HepG2 (cell line): ENCODE data around the gene ZNF584. TPM values are rescaled to one million over a fixed set of nuclear protein-coding genes. Genes with fewer than 3 reads are reported as not detected.

Experiments
- ARID2 ChIP-seq: sonication (generic); formaldehyde crosslinking; IDR thresholded peaks from 2 replicates; pipeline ENCODE4 v1.8.1; 2022; ENCODE audit warnings: mild to moderate bottlenecking, missing genetic modification reagents, borderline replicate concordance
- ATF7 ChIP-seq, 2 experiments: fragments of 450-650 bp in 1 of 2; sonication (generic) in 1 of 2; formaldehyde crosslinking in 1 of 2; IDR thresholded peaks; 2 replicates each; pipeline versions ENCODE4 v1.4.0 to v1.6.1; 2016 to 2020; ENCODE audit warnings: antibody characterized with exemption in 1 of 2, mild to moderate bottlenecking in 1 of 2, missing genetic modification reagents in 1 of 2
- BCL6 ChIP-seq: IDR thresholded peaks from 2 replicates; pipeline ENCODE4 v1.6.1; 2016; ENCODE audit warnings: missing genetic modification reagents, missing compliant biosample characterization
- DMAP1 ChIP-seq: IDR thresholded peaks from 2 replicates; pipeline ENCODE4 v1.6.1; 2016
- HOXA5 ChIP-seq: sonication (generic); formaldehyde crosslinking; IDR thresholded peaks from 2 replicates; pipeline ENCODE4 v1.4.0; 2020; ENCODE audit warnings: missing genetic modification reagents
- KDM4B ChIP-seq: sonication (generic); formaldehyde crosslinking; IDR thresholded peaks from 2 replicates; pipeline ENCODE4 v1.4.0; 2020; ENCODE audit warnings: missing genetic modification reagents
- MED8 ChIP-seq: sonication (generic); formaldehyde crosslinking; IDR thresholded peaks from 2 replicates; pipeline ENCODE4 v1.8.1; 2023; ENCODE audit warnings: mild to moderate bottlenecking, missing genetic modification reagents; ENCODE audit not compliant: insufficient replicate concordance
- NFYC ChIP-seq: IDR thresholded peaks from 2 replicates; pipeline ENCODE4 v1.6.1; 2016; ENCODE audit warnings: missing genetic modification reagents, missing compliant biosample characterization
- NONO ChIP-seq, 2 experiments: fragments of 450-650 bp in 1 of 2; sonication (generic) in 1 of 2; formaldehyde crosslinking in 1 of 2; IDR thresholded peaks in 1 of 2; conservative IDR thresholded peaks in 1 of 2; 2 replicates each; pipeline versions ENCODE4 v1.6.1 to v1.8.0; 2017 to 2022; ENCODE audit warnings: mild to moderate bottlenecking in 1 of 2, missing genetic modification reagents in 1 of 2, moderate library complexity in 1 of 2
- POLR2AphosphoS5 ChIP-seq: IDR thresholded peaks from 2 replicates; pipeline ENCODE4 v1.6.1; 2012; ENCODE audit warnings: low read depth, low read length
- REPIN1 ChIP-seq: sonication (generic); formaldehyde crosslinking; IDR thresholded peaks from 2 replicates; pipeline ENCODE4 v1.8.0; 2022; ENCODE audit warnings: missing genetic modification reagents, low read depth, mild to moderate bottlenecking, borderline replicate concordance
- XRCC5 ChIP-seq: fragments of 200-400 bp; formaldehyde crosslinking; optimal IDR thresholded peaks from 2 replicates; pipeline ENCODE3; 2017; ENCODE audit warnings: mild to moderate bottlenecking, low read length
- ZC3H13 ChIP-seq: sonication (generic); formaldehyde crosslinking; IDR thresholded peaks from 2 replicates; pipeline ENCODE4 v1.8.1; 2023; ENCODE audit warnings: mild to moderate bottlenecking, missing genetic modification reagents, moderate library complexity
- ZNF326 ChIP-seq: sonication (generic); formaldehyde crosslinking; IDR thresholded peaks from 2 replicates; pipeline ENCODE4 v1.4.0; 2020; ENCODE audit warnings: missing genetic modification reagents, borderline replicate concordance
- ZSCAN22 ChIP-seq: sonication (generic); formaldehyde crosslinking; IDR thresholded peaks from 2 replicates; pipeline ENCODE4 v1.4.0; 2020; ENCODE audit warnings: mild to moderate bottlenecking, missing genetic modification reagents
- polyA plus RNA-seq, 8 experiments: library from polyadenylated mRNA; depleted of rRNA in 3 of 8; stranded (reverse) in 7 of 8; unstranded in 1 of 8; fragments of >200 nt; fragmentation: Illumina TruSeq in 4 of 8; extraction: Trizol in 4 of 8; gene quantifications; 2 replicates each; pipeline versions ENCODE4 v1.2.1 to v1.2.3, GENCODE V29; 2011 to 2016; ENCODE audit warnings: low read depth in 4 of 8, missing spikeins in 1 of 8, mixed read lengths in 1 of 8; ENCODE audit not compliant: insufficient read depth in 1 of 8
- total RNA-seq, 5 experiments: library from RNA; depleted of rRNA; stranded (reverse); fragments of >200 nt; fragmentation: Illumina TruSeq; extraction: Trizol; gene quantifications; 2 replicates each; pipeline ENCODE4 v1.2.3, GENCODE V29; 2016; ENCODE audit warnings: low read depth in 1 of 5
- TF ChIP-seq, protein P1 (sequence below): sonication (generic); formaldehyde crosslinking; IDR thresholded peaks from 2 replicates; pipeline ENCODE4 v1.4.0; 2020; ENCODE audit warnings: mild to moderate bottlenecking, missing genetic modification reagents, borderline replicate concordance
- TF ChIP-seq, protein P2 (sequence below): sonication (generic); formaldehyde crosslinking; IDR thresholded peaks from 2 replicates; pipeline ENCODE4 v1.4.0; 2020; ENCODE audit warnings: missing genetic modification reagents
- TF ChIP-seq, protein P3 (sequence below): sonication (generic); formaldehyde crosslinking; IDR thresholded peaks from 2 replicates; pipeline ENCODE4 v1.5.0; 2020; ENCODE audit warnings: mild to moderate bottlenecking, missing genetic modification reagents, borderline replicate concordance

ZNF584 gene
- total and polyA plus RNA-seq, 2 of the 13 experiments (the other 11 are each of a cell fraction or from before 2014, with no cell fraction given) = 2.4 to 7.0 TPM

- TF ChIP-seq ZSCAN22 (CRISPR knock-in tag) (no peak), MED8 (peak; percentile 13), KDM4B (CRISPR knock-in tag) (no peak), ATF7 (IDR thresholded peaks at IDR 0.05) (no peak), ATF7 (CRISPR knock-in tag; IDR thresholded peaks at IDR 0.05) (no peak), BCL6 (CRISPR knock-in tag) (no peak; the same call in 1 of the 2 replicates), ARID2 (CRISPR knock-in tag) (peak; percentile 43; the same call in 1 of the 2 replicates), HOXA5 (peak; percentile 86), POLR2AphosphoS5 (peak; percentile 79), NFYC (peak; percentile 45; the same call in 1 of the 2 replicates), DMAP1 (CRISPR knock-in tag) (peak; percentile 92), ZNF326 (CRISPR knock-in tag) (no peak), REPIN1 (CRISPR knock-in tag) (peak; percentile 32; the same call in 1 of the 2 replicates), NONO (IDR thresholded peaks at IDR 0.05) (no peak), NONO (CRISPR knock-in tag; conservative IDR thresholded peaks at IDR 0.05) (peak; percentile 90), ZC3H13 (CRISPR knock-in tag) (no peak; the same call in 1 of the 2 replicates), XRCC5 (peak; percentile 50)
- TF ChIP-seq, protein P1, sequence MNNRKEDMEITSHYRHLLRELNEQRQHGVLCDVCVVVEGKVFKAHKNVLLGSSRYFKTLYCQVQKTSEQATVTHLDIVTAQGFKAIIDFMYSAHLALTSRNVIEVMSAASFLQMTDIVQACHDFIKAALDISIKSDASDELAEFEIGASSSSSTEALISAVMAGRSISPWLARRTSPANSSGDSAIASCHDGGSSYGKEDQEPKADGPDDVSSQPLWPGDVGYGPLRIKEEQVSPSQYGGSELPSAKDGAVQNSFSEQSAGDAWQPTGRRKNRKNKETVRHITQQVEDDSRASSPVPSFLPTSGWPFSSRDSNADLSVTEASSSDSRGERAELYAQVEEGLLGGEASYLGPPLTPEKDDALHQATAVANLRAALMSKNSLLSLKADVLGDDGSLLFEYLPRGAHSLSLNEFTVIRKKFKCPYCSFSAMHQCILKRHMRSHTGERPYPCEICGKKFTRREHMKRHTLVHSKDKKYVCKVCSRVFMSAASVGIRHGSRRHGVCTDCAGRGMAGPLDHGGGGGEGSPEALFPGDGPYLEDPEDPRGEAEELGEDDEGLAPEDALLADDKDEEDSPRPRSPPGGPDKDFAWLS (CRISPR knock-in tag) = no peak
- TF ChIP-seq, protein P2, sequence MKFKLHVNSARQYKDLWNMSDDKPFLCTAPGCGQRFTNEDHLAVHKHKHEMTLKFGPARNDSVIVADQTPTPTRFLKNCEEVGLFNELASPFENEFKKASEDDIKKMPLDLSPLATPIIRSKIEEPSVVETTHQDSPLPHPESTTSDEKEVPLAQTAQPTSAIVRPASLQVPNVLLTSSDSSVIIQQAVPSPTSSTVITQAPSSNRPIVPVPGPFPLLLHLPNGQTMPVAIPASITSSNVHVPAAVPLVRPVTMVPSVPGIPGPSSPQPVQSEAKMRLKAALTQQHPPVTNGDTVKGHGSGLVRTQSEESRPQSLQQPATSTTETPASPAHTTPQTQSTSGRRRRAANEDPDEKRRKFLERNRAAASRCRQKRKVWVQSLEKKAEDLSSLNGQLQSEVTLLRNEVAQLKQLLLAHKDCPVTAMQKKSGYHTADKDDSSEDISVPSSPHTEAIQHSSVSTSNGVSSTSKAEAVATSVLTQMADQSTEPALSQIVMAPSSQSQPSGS (CRISPR knock-in tag) = peak; percentile 51
- TF ChIP-seq, protein P3, sequence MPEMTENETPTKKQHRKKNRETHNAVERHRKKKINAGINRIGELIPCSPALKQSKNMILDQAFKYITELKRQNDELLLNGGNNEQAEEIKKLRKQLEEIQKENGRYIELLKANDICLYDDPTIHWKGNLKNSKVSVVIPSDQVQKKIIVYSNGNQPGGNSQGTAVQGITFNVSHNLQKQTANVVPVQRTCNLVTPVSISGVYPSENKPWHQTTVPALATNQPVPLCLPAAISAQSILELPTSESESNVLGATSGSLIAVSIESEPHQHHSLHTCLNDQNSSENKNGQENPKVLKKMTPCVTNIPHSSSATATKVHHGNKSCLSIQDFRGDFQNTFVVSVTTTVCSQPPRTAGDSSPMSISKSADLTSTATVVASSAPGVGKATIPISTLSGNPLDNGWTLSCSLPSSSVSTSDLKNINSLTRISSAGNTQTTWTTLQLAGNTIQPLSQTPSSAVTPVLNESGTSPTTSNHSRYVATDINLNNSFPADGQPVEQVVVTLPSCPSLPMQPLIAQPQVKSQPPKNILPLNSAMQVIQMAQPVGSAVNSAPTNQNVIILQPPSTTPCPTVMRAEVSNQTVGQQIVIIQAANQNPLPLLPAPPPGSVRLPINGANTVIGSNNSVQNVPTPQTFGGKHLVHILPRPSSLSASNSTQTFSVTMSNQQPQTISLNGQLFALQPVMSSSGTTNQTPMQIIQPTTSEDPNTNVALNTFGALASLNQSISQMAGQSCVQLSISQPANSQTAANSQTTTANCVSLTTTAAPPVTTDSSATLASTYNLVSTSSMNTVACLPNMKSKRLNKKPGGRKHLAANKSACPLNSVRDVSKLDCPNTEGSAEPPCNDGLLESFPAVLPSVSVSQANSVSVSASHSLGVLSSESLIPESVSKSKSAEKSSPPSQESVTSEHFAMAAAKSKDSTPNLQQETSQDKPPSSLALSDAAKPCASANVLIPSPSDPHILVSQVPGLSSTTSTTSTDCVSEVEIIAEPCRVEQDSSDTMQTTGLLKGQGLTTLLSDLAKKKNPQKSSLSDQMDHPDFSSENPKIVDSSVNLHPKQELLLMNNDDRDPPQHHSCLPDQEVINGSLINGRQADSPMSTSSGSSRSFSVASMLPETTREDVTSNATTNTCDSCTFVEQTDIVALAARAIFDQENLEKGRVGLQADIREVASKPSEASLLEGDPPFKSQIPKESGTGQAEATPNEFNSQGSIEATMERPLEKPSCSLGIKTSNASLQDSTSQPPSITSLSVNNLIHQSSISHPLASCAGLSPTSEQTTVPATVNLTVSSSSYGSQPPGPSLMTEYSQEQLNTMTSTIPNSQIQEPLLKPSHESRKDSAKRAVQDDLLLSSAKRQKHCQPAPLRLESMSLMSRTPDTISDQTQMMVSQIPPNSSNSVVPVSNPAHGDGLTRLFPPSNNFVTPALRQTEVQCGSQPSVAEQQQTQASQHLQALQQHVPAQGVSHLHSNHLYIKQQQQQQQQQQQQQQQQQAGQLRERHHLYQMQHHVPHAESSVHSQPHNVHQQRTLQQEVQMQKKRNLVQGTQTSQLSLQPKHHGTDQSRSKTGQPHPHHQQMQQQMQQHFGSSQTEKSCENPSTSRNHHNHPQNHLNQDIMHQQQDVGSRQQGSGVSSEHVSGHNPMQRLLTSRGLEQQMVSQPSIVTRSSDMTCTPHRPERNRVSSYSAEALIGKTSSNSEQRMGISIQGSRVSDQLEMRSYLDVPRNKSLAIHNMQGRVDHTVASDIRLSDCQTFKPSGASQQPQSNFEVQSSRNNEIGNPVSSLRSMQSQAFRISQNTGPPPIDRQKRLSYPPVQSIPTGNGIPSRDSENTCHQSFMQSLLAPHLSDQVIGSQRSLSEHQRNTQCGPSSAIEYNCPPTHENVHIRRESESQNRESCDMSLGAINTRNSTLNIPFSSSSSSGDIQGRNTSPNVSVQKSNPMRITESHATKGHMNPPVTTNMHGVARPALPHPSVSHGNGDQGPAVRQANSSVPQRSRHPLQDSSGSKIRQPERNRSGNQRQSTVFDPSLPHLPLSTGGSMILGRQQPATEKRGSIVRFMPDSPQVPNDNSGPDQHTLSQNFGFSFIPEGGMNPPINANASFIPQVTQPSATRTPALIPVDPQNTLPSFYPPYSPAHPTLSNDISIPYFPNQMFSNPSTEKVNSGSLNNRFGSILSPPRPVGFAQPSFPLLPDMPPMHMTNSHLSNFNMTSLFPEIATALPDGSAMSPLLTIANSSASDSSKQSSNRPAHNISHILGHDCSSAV (CRISPR knock-in tag) = no peak
These were observed 46.0 kb upstream of the ZNF584 start, which contains the start of gene ZNF497 (continued) for GRCh38 chr19:58362272-58362994.
